ENCODE data around the gene LRP8.

DNA sequence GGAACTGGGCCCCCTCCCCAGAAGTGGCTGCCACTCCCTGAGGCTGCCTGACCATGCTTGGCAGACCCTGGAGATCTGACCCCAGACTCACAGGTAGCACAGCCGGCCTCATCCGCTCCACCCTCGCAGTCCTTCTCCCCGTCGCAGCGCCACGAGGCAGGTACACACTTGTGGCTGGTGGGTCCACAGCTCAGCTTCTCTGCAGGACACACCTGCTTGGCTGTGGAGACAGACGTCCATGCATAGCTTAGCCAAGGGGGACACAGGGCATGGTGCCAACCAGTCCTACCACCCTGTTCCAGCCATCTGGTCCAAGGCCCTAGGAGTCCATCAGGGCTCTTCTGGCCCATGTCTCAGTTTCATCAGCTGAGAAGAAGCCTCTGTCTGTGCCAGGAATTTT lies 47.4 kb downstream of the LRP8 start:
- TF ChIP-seq POLR2A (IDR thresholded peaks at IDR 0.05; ENCODE audit: low read depth, low read length), result no peak
- no peak for TF ChIP-seq RFX5 (IDR thresholded peaks at IDR 0.05; ENCODE audit: low read depth, low read length)
- TF ChIP-seq, protein P1, sequence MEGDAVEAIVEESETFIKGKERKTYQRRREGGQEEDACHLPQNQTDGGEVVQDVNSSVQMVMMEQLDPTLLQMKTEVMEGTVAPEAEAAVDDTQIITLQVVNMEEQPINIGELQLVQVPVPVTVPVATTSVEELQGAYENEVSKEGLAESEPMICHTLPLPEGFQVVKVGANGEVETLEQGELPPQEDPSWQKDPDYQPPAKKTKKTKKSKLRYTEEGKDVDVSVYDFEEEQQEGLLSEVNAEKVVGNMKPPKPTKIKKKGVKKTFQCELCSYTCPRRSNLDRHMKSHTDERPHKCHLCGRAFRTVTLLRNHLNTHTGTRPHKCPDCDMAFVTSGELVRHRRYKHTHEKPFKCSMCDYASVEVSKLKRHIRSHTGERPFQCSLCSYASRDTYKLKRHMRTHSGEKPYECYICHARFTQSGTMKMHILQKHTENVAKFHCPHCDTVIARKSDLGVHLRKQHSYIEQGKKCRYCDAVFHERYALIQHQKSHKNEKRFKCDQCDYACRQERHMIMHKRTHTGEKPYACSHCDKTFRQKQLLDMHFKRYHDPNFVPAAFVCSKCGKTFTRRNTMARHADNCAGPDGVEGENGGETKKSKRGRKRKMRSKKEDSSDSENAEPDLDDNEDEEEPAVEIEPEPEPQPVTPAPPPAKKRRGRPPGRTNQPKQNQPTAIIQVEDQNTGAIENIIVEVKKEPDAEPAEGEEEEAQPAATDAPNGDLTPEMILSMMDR (conservative IDR thresholded peaks at IDR 0.05; ENCODE audit: low read depth, low read length), result no peak
- no peak for TF ChIP-seq BHLHE40 (IDR thresholded peaks at IDR 0.05; ENCODE audit: low read depth, low read length)
- no peak for TF ChIP-seq NFE2L2 (IDR thresholded peaks at IDR 0.05; ENCODE audit: low read depth, low read length)
- TF ChIP-seq, protein P2, sequence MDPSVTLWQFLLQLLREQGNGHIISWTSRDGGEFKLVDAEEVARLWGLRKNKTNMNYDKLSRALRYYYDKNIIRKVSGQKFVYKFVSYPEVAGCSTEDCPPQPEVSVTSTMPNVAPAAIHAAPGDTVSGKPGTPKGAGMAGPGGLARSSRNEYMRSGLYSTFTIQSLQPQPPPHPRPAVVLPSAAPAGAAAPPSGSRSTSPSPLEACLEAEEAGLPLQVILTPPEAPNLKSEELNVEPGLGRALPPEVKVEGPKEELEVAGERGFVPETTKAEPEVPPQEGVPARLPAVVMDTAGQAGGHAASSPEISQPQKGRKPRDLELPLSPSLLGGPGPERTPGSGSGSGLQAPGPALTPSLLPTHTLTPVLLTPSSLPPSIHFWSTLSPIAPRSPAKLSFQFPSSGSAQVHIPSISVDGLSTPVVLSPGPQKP (IDR thresholded peaks at IDR 0.05; ENCODE audit: borderline replicate concordance, low read depth, low read length), result no peak
- TF ChIP-seq, protein P3, sequence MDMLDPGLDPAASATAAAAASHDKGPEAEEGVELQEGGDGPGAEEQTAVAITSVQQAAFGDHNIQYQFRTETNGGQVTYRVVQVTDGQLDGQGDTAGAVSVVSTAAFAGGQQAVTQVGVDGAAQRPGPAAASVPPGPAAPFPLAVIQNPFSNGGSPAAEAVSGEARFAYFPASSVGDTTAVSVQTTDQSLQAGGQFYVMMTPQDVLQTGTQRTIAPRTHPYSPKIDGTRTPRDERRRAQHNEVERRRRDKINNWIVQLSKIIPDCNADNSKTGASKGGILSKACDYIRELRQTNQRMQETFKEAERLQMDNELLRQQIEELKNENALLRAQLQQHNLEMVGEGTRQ (IDR thresholded peaks at IDR 0.05; ENCODE audit: low read depth, low read length), result no peak
- no peak for TF ChIP-seq MAZ (IDR thresholded peaks at IDR 0.05; ENCODE audit: borderline replicate concordance, low read depth, low read length)
- TF ChIP-seq RAD21 (IDR thresholded peaks at IDR 0.05; ENCODE audit: low read length), result no peak
- TF ChIP-seq CEBPB (IDR thresholded peaks at IDR 0.05; ENCODE audit: low read depth, low read length), result no peak
- no peak for TF ChIP-seq FOS (IDR thresholded peaks at IDR 0.05; ENCODE audit: low read depth, low read length)

Data from IMR-90 (cell line).